HepG2 (cell line): ENCODE measurements around the gene MAN1C1. TPM values are rescaled to one million over a fixed set of nuclear protein-coding genes. Genes with fewer than 3 reads are reported as not detected.

Source experiments
- ATF6 ChIP-seq: sonication (generic); formaldehyde crosslinking; conservative IDR thresholded peaks from 2 replicates; pipeline ENCODE4 v1.4.0; 2020; ENCODE audit warnings: missing genetic modification reagents
- CSRNP2 ChIP-seq: sonication (generic); formaldehyde crosslinking; conservative IDR thresholded peaks from 2 replicates; pipeline ENCODE4 v1.8.0; 2022; ENCODE audit warnings: low read depth, missing genetic modification reagents
- DMTF1 ChIP-seq: sonication (generic); formaldehyde crosslinking; IDR thresholded peaks from 2 replicates; pipeline ENCODE4 v1.4.0; 2020; ENCODE audit warnings: mild to moderate bottlenecking, missing genetic modification reagents
- LCORL ChIP-seq, 2 experiments: fragments of 450-650 bp in 1 of 2; sonication (generic) in 1 of 2; formaldehyde crosslinking in 1 of 2; IDR thresholded peaks; 2 replicates each; pipeline versions ENCODE4 v1.5.0 to v1.6.1; 2017 to 2020; ENCODE audit warnings: antibody characterized with exemption in 1 of 2, missing genetic modification reagents in 1 of 2
- NRL ChIP-seq: sonication (generic); formaldehyde crosslinking; IDR thresholded peaks from 2 replicates; pipeline ENCODE4 v1.5.0; 2020; ENCODE audit warnings: missing genetic modification reagents, mild to moderate bottlenecking, moderate library complexity, borderline replicate concordance
- SALL1 ChIP-seq: sonication (generic); formaldehyde crosslinking; IDR thresholded peaks from 2 replicates; pipeline ENCODE4 v1.8.0; 2022; ENCODE audit warnings: mild to moderate bottlenecking, missing genetic modification reagents
- SMARCE1 ChIP-seq: fragments of 450-650 bp; IDR thresholded peaks from 2 replicates; pipeline ENCODE4 v1.6.1; 2017; ENCODE audit warnings: borderline replicate concordance
- TFE3 ChIP-seq: IDR thresholded peaks from 2 replicates; pipeline ENCODE4 v1.6.1; 2016
- ZHX1 ChIP-seq: sonication (generic); formaldehyde crosslinking; IDR thresholded peaks from 2 replicates; pipeline ENCODE4 v1.8.1; 2022; ENCODE audit warnings: low read depth, mild to moderate bottlenecking, missing genetic modification reagents
- ZNF451 ChIP-seq: sonication (generic); formaldehyde crosslinking; IDR thresholded peaks from 2 replicates; pipeline ENCODE4 v1.5.0; 2020; ENCODE audit warnings: mild to moderate bottlenecking, missing genetic modification reagents
- ZNF546 ChIP-seq: sonication (generic); formaldehyde crosslinking; conservative IDR thresholded peaks from 2 replicates; pipeline ENCODE4 v1.8.1; 2023; ENCODE audit warnings: mild to moderate bottlenecking, missing genetic modification reagents
- ZNF570 ChIP-seq: sonication (generic); formaldehyde crosslinking; IDR thresholded peaks from 2 replicates; pipeline ENCODE4 v1.4.0; 2020; ENCODE audit warnings: mild to moderate bottlenecking, missing genetic modification reagents, borderline replicate concordance
- ZNF639 ChIP-seq: conservative IDR thresholded peaks from 2 replicates; pipeline ENCODE4 v1.6.1; 2018; ENCODE audit warnings: missing genetic modification reagents
- ZNF713 ChIP-seq: sonication (generic); formaldehyde crosslinking; IDR thresholded peaks from 2 replicates; pipeline ENCODE4 v1.4.0; 2020; ENCODE audit warnings: mild to moderate bottlenecking, missing genetic modification reagents
- polyA plus RNA-seq, 8 experiments: library from polyadenylated mRNA; depleted of rRNA in 3 of 8; stranded (reverse) in 7 of 8; unstranded in 1 of 8; fragments of >200 nt; fragmentation: Illumina TruSeq in 4 of 8; extraction: Trizol in 4 of 8; gene quantifications; 2 replicates each; pipeline versions ENCODE4 v1.2.1 to v1.2.3, GENCODE V29; 2011 to 2016; ENCODE audit warnings: low read depth in 4 of 8, missing spikeins in 1 of 8, mixed read lengths in 1 of 8; ENCODE audit not compliant: insufficient read depth in 1 of 8
- total RNA-seq, 5 experiments: library from RNA; depleted of rRNA; stranded (reverse); fragments of >200 nt; fragmentation: Illumina TruSeq; extraction: Trizol; gene quantifications; 2 replicates each; pipeline ENCODE4 v1.2.3, GENCODE V29; 2016; ENCODE audit warnings: low read depth in 1 of 5

MAN1C1 gene
- total and polyA plus RNA-seq, 2 of the 13 experiments (the other 11 are each of a cell fraction or from before 2014, with no cell fraction given) = 0.18 to 0.49 TPM

- 0 out of 2 replicates have a peak, but pooled peaks have one; percentile 41 for TF ChIP-seq TFE3 (CRISPR knock-in tag)
- TF ChIP-seq SALL1 (CRISPR knock-in tag) = peak; percentile 90
- no peak for TF ChIP-seq ZNF546 (CRISPR knock-in tag)
- peak; percentile 93 for TF ChIP-seq ZNF639
- TF ChIP-seq DMTF1 (CRISPR knock-in tag) = peak; percentile 22; the same call in 1 of the 2 replicates
- no peak for TF ChIP-seq CSRNP2 (CRISPR knock-in tag)
- no peak for TF ChIP-seq SMARCE1
- 0 out of 2 replicates have a peak, but pooled peaks have one; percentile 34 for TF ChIP-seq ZNF713
- TF ChIP-seq ZNF451 (CRISPR knock-in tag) = peak; percentile 73
- peak; percentile 16; the same call in 1 of the 2 replicates for TF ChIP-seq NRL (CRISPR knock-in tag)
- peak; percentile 44; the same call in 1 of the 2 replicates for TF ChIP-seq ATF6 (CRISPR knock-in tag)
- peak; percentile 21; the same call in 1 of the 2 replicates for TF ChIP-seq ZHX1 (CRISPR knock-in tag)
- TF ChIP-seq ZNF570 (CRISPR knock-in tag) = peak; percentile 24; the same call in 1 of the 2 replicates
- no peak for TF ChIP-seq LCORL (IDR thresholded peaks at IDR 0.05)
- TF ChIP-seq LCORL (CRISPR knock-in tag; IDR thresholded peaks at IDR 0.05) = peak; percentile 46; the same call in 1 of the 2 replicates
These were observed 203.1 kb downstream of the MAN1C1 start, which contains the start of gene MTFR1L (continued) for GRCh38 chr1:25819491-25820246.
